Left lobe of liver (tissue), 2 donors: ENCODE data around the gene PRKCE. TPM values are rescaled to one million over a fixed set of nuclear protein-coding genes. Genes with fewer than 3 reads are reported as not detected.
"Not testable (repeated sequence)": the region's sequence is repeated elsewhere in the genome, so short reads cannot be mapped to it uniquely, and the experiment has no call there.

Experiments
- ATAC-seq: fragments of 200-7000 bp; cut with Tn5 transposase; one replicate; pipeline ENCODE4 v1.9.1; 2020; ENCODE audit warnings: mild to moderate bottlenecking, moderate library complexity
- DNase-seq: peaks from one replicate; pipeline ENCODE4 v3.0.0-alpha.2; 2020; ENCODE audit warnings: low spot score
- total RNA-seq: library from RNA; stranded (reverse); gene quantifications from one replicate; pipeline ENCODE4 v1.2.1, GENCODE V29; 2021
- donor health status: DM: no; HTN: no; CAD: no; lungs with moderate emphysema.
- donor health status: DM: no; HTN: yes; CAD: no.

The PRKCE gene
- total RNA-seq, 1 donor from 2014 or later = 8.4 TPM

- no peak for ATAC-seq
- DNase-seq = no peak
These were observed 230.6 kb downstream of the PRKCE start for GRCh38 chr2:45881970-45882581.

- no peak for ATAC-seq
- no peak for DNase-seq
These were observed 231.5 kb downstream of the PRKCE start for GRCh38 chr2:45882707-45883602.

GRCh38 chr2:45883603-45884000 is 232.1 kb downstream of the PRKCE start:
- ATAC-seq = no peak

GRCh38 chr2:45884126-45884525 is 232.7 kb downstream of the PRKCE start:
- DNase-seq (no peak), ATAC-seq (no peak)

More at GRCh38 chr2:45883603-45884000, 232.1 kb downstream of the PRKCE start:
- DNase-seq = no peak

GRCh38 chr2:45885171-45885621 is 233.7 kb downstream of the PRKCE start:
- ATAC-seq = no peak
- DNase-seq = no peak

- ATAC-seq = no peak
- DNase-seq = no peak
These were observed 234.7 kb downstream of the PRKCE start for GRCh38 chr2:45886171-45886663.

- ATAC-seq = no peak
- DNase-seq = no peak
These were observed 236.7 kb downstream of the PRKCE start for GRCh38 chr2:45888167-45888566.

- ATAC-seq (no peak), DNase-seq (no peak)
These were observed 237.2 kb downstream of the PRKCE start for GRCh38 chr2:45888641-45889040.

GRCh38 chr2:45889053-45889452 is 237.6 kb downstream of the PRKCE start:
- no peak for DNase-seq
- no peak for ATAC-seq

GRCh38 chr2:45889620-45890370 is 238.3 kb downstream of the PRKCE start:
- ATAC-seq (peak; percentile 80), DNase-seq (no peak)

GRCh38 chr2:45890371-45890646 is 238.8 kb downstream of the PRKCE start:
- not testable (repeated sequence) for DNase-seq, ATAC-seq

- ATAC-seq (peak; percentile 64), DNase-seq (no peak)
These were observed 239.3 kb downstream of the PRKCE start for GRCh38 chr2:45890819-45891218.

- no peak for ATAC-seq
- no peak for DNase-seq
These were observed 240.4 kb downstream of the PRKCE start for GRCh38 chr2:45891719-45892424.

- DNase-seq (no peak), ATAC-seq (no peak)
These were observed 240.9 kb downstream of the PRKCE start for GRCh38 chr2:45892425-45892745.

GRCh38 chr2:45892757-45893156 is 241.3 kb downstream of the PRKCE start:
- DNase-seq (no peak), ATAC-seq (no peak)

GRCh38 chr2:45894211-45894610 is 242.7 kb downstream of the PRKCE start:
- ATAC-seq (no peak), DNase-seq (no peak)

GRCh38 chr2:45895241-45895861 is 243.9 kb downstream of the PRKCE start:
- DNase-seq = no peak

GRCh38 chr2:45896311-45896710 is 244.8 kb downstream of the PRKCE start:
- no peak for DNase-seq

More at GRCh38 chr2:45895241-45895861, 243.9 kb downstream of the PRKCE start:
- no peak for ATAC-seq

GRCh38 chr2:45897842-45898241 is 246.4 kb downstream of the PRKCE start:
- DNase-seq = no peak
- ATAC-seq = no peak

More at GRCh38 chr2:45896311-45896710, 244.8 kb downstream of the PRKCE start:
- ATAC-seq = no peak

- no peak for DNase-seq
- ATAC-seq = peak; percentile 29
These were observed 247.3 kb downstream of the PRKCE start for GRCh38 chr2:45898819-45899218.
